HCT116 (cell line): ENCODE measurements around the gene TWSG1. TPM values are rescaled to one million over a fixed set of nuclear protein-coding genes. Genes with fewer than 3 reads are reported as not detected.

Experiments used
- ATAC-seq: fragments of 200-7000 bp; cut with Tn5 transposase; 2 replicates; pipeline ENCODE4 v1.9.1; 2020; ENCODE audit warnings: mild to moderate bottlenecking, moderate library complexity
- BruUV-seq: library from RNA; stranded (reverse); fragments of 400-500 nt; replicated peaks from 2 replicates; lab custom pipeline; 2021; lab: Mats Ljungman, UMichigan
- CTCF ChIA-PET: fragments of 300-600 bp; sonication (Branson Sonifier 250); formaldehyde crosslinking; loops from one replicate; lab custom pipeline; 2021; ENCODE audit warnings: antibody characterized with exemption; lab: Charles Lee
- POLR2A ChIA-PET: fragments of 300-600, 350-600 bp; sonication (Branson Sonifier 250); formaldehyde crosslinking; loops from one replicate; lab custom pipeline; 2021; ENCODE audit warnings: antibody characterized with exemption; lab: Charles Lee
- RAD21 ChIA-PET, 2 experiments: fragments of 300-600 bp; sonication (Branson Sonifier 250); formaldehyde crosslinking; loops; one replicate each; lab custom pipeline; 2023; ENCODE audit warnings: low total read pairs in 2 of 2; ENCODE audit not compliant: uncharacterized antibody in 2 of 2, unreplicated experiment in 2 of 2, low non-redundant PET in 1 of 2; lab: Charles Lee
- DNase-seq: peaks from one replicate; pipeline ENCODE4 v3.0.0-alpha.2; 2010; ENCODE audit warnings: low read depth, low spot score
- H2AFZ ChIP-seq: fragments of 200-600 bp; shearing (Covaris generic), sonication (generic); 2 replicates; pipeline ENCODE4 v1.6.1; 2017; ENCODE audit warnings: low read depth, mixed run types, mixed read lengths, antibody characterized with exemption, low read length; ENCODE audit not compliant: poor library complexity, severe bottlenecking
- H3K27ac ChIP-seq: 2 replicates; pipeline ENCODE4 v1.5.1; 2012; ENCODE audit warnings: low read depth, low read length
- H3K27me3 ChIP-seq: fragments of 200-600 bp; sonication (generic); 2 replicates; pipeline ENCODE4 v1.6.1; 2016; ENCODE audit warnings: mixed run types, low read length, mixed read lengths; ENCODE audit not compliant: insufficient read depth
- H3K36me3 ChIP-seq, 2 experiments: fragments of 200-500 bp in 1 of 2; fragments of 200-600 bp in 1 of 2; sonication (Bioruptor generic) in 1 of 2; sonication (generic) in 1 of 2; 2 replicates each; pipeline versions ENCODE4 v1.5.1 to v1.6.1; 2014 to 2016; ENCODE audit warnings: low read length in 2 of 2, inconsistent platforms in 1 of 2, mixed read lengths in 1 of 2, mixed run types in 1 of 2; ENCODE audit not compliant: insufficient read depth in 2 of 2, control insufficient read depth in 1 of 2
- H3K4me1 ChIP-seq, 2 experiments: fragments of 200-600 bp in 1 of 2; sonication (generic) in 1 of 2; 2 replicates each; pipeline versions ENCODE4 v1.5.1 to v1.6.1; 2012 to 2017; ENCODE audit warnings: low read length in 2 of 2, inconsistent platforms in 1 of 2, mild to moderate bottlenecking in 1 of 2, mixed read lengths in 1 of 2, mixed run types in 1 of 2, moderate library complexity in 1 of 2; ENCODE audit not compliant: insufficient read depth in 2 of 2, control insufficient read depth in 1 of 2
- H3K4me2 ChIP-seq: fragments of 200-600 bp; sonication (generic); 2 replicates; pipeline ENCODE4 v1.6.1; 2017; ENCODE audit warnings: mixed run types, low read length, mixed read lengths
- H3K4me3 ChIP-seq, 2 experiments: fragments of 200-600 bp in 1 of 2; sonication (generic) in 1 of 2; replicated peaks in 1 of 2; 2 replicates each; pipeline ENCODE4 v1.5.1; 2011 to 2016; ENCODE audit warnings: low read length in 2 of 2, control low read depth in 1 of 2, low read depth in 1 of 2, mild to moderate bottlenecking in 1 of 2, mixed read lengths in 1 of 2, mixed run types in 1 of 2
- H3K79me2 ChIP-seq: fragments of 200-600 bp; sonication (generic); 2 replicates; pipeline ENCODE4 v1.6.1; 2017; ENCODE audit warnings: mild to moderate bottlenecking, mixed run types, low read length, moderate library complexity, mixed read lengths; ENCODE audit not compliant: insufficient read depth
- H3K9ac ChIP-seq: fragments of 200-600 bp; sonication (generic); 2 replicates; pipeline ENCODE4 v1.6.1; 2016; ENCODE audit warnings: low read length, mixed read lengths
- H3K9me2 ChIP-seq: fragments of 200-600 bp; sonication (generic), shearing (Covaris generic); 2 replicates; pipeline ENCODE4 v1.6.1; 2017; ENCODE audit warnings: mixed run types, mild to moderate bottlenecking, moderate library complexity; ENCODE audit not compliant: insufficient read depth
- H3K9me3 ChIP-seq, 2 experiments: fragments of 200-500 bp in 1 of 2; fragments of 200-600 bp in 1 of 2; sonication (Bioruptor generic) in 1 of 2; sonication (generic) in 1 of 2; 2 replicates each; pipeline ENCODE4 v1.6.1; 2014 to 2017; ENCODE audit warnings: low read length in 2 of 2, mixed read lengths in 2 of 2, inconsistent platforms in 1 of 2, low read depth in 1 of 2, mild to moderate bottlenecking in 1 of 2, mixed run types in 1 of 2, moderate library complexity in 1 of 2; ENCODE audit not compliant: control insufficient read depth in 1 of 2, insufficient read depth in 1 of 2
- H4K20me1 ChIP-seq: fragments of 200-600 bp; sonication (generic), shearing (Covaris generic); 2 replicates; pipeline ENCODE4 v1.6.1; 2017; ENCODE audit warnings: mixed run types, mild to moderate bottlenecking, moderate library complexity; ENCODE audit not compliant: insufficient read depth
- ATF3 ChIP-seq: IDR thresholded peaks from 2 replicates; pipeline ENCODE4 v1.6.1; 2012
- CBX3 ChIP-seq: IDR thresholded peaks from 2 replicates; pipeline ENCODE4 v1.6.1; 2012; ENCODE audit warnings: low read depth
- CEBPB ChIP-seq: IDR thresholded peaks from 2 replicates; pipeline ENCODE4 v1.6.1; 2012; ENCODE audit warnings: low read depth
- CTCF ChIP-seq, 3 experiments: fragments of 200-600 bp in 1 of 3; sonication (generic) in 1 of 3; IDR thresholded peaks in 2 of 3; conservative IDR thresholded peaks in 1 of 3; 2 replicates each; pipeline ENCODE4 v1.5.1; 2012 to 2017; ENCODE audit warnings: low read depth in 2 of 3, low read length in 2 of 3, antibody characterized with exemption in 1 of 3, borderline replicate concordance in 1 of 3, control low read depth in 1 of 3, mild to moderate bottlenecking in 1 of 3, mixed read lengths in 1 of 3, mixed run types in 1 of 3, moderate library complexity in 1 of 3; ENCODE audit not compliant: insufficient read depth in 1 of 3
- EGR1 ChIP-seq: IDR thresholded peaks from 2 replicates; pipeline ENCODE4 v1.6.1; 2012; ENCODE audit warnings: low read depth
- EZH2 ChIP-seq: fragments of 200-600 bp; sonication (generic); IDR thresholded peaks from 2 replicates; pipeline ENCODE4 v1.6.1; 2017; ENCODE audit warnings: antibody characterized with exemption, mixed run types
- EZH2phosphoT487 ChIP-seq: fragments of 200-600 bp; IDR thresholded peaks from 2 replicates; pipeline ENCODE4 v1.6.1; 2018; ENCODE audit warnings: antibody characterized with exemption, borderline replicate concordance
- FOSL1 ChIP-seq: IDR thresholded peaks from 2 replicates; pipeline ENCODE4 v1.6.1; 2012; ENCODE audit warnings: low read depth
- JUND ChIP-seq: IDR thresholded peaks from 2 replicates; pipeline ENCODE4 v1.6.1; 2012
- MAX ChIP-seq: IDR thresholded peaks from 2 replicates; pipeline ENCODE4 v1.6.1; 2012
- POLR2A ChIP-seq: IDR thresholded peaks from 2 replicates; pipeline ENCODE4 v1.7.0; 2011; ENCODE audit warnings: borderline replicate concordance; ENCODE audit not compliant: insufficient read depth, insufficient read length; ENCODE audit errors: extremely low read depth
- POLR2AphosphoS5 ChIP-seq: IDR thresholded peaks from 2 replicates; pipeline ENCODE4 v1.6.1; 2011; ENCODE audit warnings: mild to moderate bottlenecking, low read depth, low read length, moderate library complexity
- RAD21 ChIP-seq: IDR thresholded peaks from 2 replicates; pipeline ENCODE4 v1.6.1; 2012; ENCODE audit warnings: low read depth, mild to moderate bottlenecking
- REST ChIP-seq: IDR thresholded peaks from 2 replicates; pipeline ENCODE4 v1.6.1; 2012; ENCODE audit warnings: low read depth
- SIN3A ChIP-seq: IDR thresholded peaks from 2 replicates; pipeline ENCODE4 v1.6.1; 2012; ENCODE audit warnings: low read depth
- SP1 ChIP-seq: IDR thresholded peaks from 2 replicates; pipeline ENCODE4 v1.6.1; 2012; ENCODE audit warnings: low read depth
- SRF ChIP-seq: IDR thresholded peaks from 2 replicates; pipeline ENCODE4 v1.6.1; 2012; ENCODE audit warnings: low read depth
- YY1 ChIP-seq: IDR thresholded peaks from 2 replicates; pipeline ENCODE4 v1.6.1; 2011; ENCODE audit warnings: low read length, low read depth, moderate library complexity, mild to moderate bottlenecking; ENCODE audit not compliant: insufficient replicate concordance; ENCODE audit errors: extremely low read depth
- ZBTB33 ChIP-seq: IDR thresholded peaks from 2 replicates; pipeline ENCODE4 v1.6.1; 2011; ENCODE audit warnings: mild to moderate bottlenecking, low read length, moderate library complexity; ENCODE audit not compliant: insufficient replicate concordance; ENCODE audit errors: extremely low read depth
- ZFX ChIP-seq: fragments of 450-650 bp; IDR thresholded peaks from 2 replicates; pipeline ENCODE4 v1.6.1; 2017
- ZNF274 ChIP-seq: fragments of 200-500 bp; sonication (Bioruptor generic); IDR thresholded peaks from 2 replicates; pipeline ENCODE4 v1.6.1; 2014; ENCODE audit warnings: mild to moderate bottlenecking, low read depth, low read length, inconsistent platforms
- intact Hi-C: fragments of 100-400 bp; cut with micrococcal nuclease; formaldehyde crosslinking; loops from 2 replicates; pipeline ENCODE4 v1.10.0; 2022
- total RNA-seq: library from RNA; stranded (reverse); gene quantifications from one replicate; pipeline ENCODE4 v1.2.1, GENCODE V29; 2021; ENCODE audit not compliant: unreplicated experiment

The TWSG1 gene
- total RNA-seq, 1 experiment from 2014 or later = 35.7 TPM

- Histone ChIP-seq H3K9ac (no peak overlapping the region), H3K27ac (peak overlapping the region; percentile 8; the same call in 1 of the 2 replicates), H4K20me1 (no peaks in the 10 kb centered on the region), H3K4me2 (peak overlapping the region; percentile 61), H3K4me3 (peak overlapping the region in 1 of 2 experiments; percentile 17; a peak in 2 of 4 replicates), H2AFZ (no peak overlapping the region), H3K4me1 (peaks cover 17 to 21% of the 10 kb centered on the region in 2 experiments), H3K27me3 (no peaks in the 10 kb centered on the region), H3K9me3 (no peaks in the 10 kb centered on the region), H3K9me2 (no peaks in the 10 kb centered on the region), H3K79me2 (peaks cover 6% of the 10 kb centered on the region; the same call in 1 of the 2 replicates), H3K36me3 (no peaks in the 10 kb centered on the region)
- ATAC-seq (peak; percentile 76), DNase-seq (no peak)
- BruUV-seq = no TSS peak
- intact Hi-C loops = loop anchor here (5.0 kb wide), 1 partner anchor 169 kb away; no protein-coding TSS in a partner anchor
- ChIA-PET CTCF (no interaction called here), RAD21 (no interaction called here), POLR2A (interaction anchor here (1.0 kb wide), 1 partner anchor 16 kb away, joined by 3 read pairs; no protein-coding TSS in a partner anchor)
- TF ChIP-seq ZFX (no peak), POLR2A (no peak), JUND (0 out of 2 replicates have a peak, but pooled peaks have one; percentile 33), CTCF (IDR thresholded peaks at IDR 0.05 in 2 of 3, conservative IDR thresholded peaks at IDR 0.05 in 1 of 3; ENCODE audit: borderline replicate concordance in 1 of 3, insufficient read depth in 1 of 3, low read depth in 2 of 3, low read length in 2 of 3) (no peak), EGR1 (no peak), RAD21 (no peak), SRF (no peak), ATF3 (no peak), CBX3 (peak; percentile 25; the same call in 1 of the 2 replicates), ZNF274 (no peak), SIN3A (no peak), YY1 (no peak), CEBPB (no peak), SP1 (peak; percentile 48), REST (no peak), FOSL1 (no peak), EZH2 (no peak), ZBTB33 (no peak), POLR2AphosphoS5 (no peak), MAX (no peak), EZH2phosphoT487 (no peak)
Observed at GRCh38 chr18:9348079-9348671, 13.6 kb downstream of the TWSG1 start.
